Epidermal melanocyte (primary cell): ENCODE results near the gene CAMK2N1.

Experiments used
- DNase-seq: peaks from one replicate; pipeline ENCODE4 v3.0.0; 2011; ENCODE audit warnings: low spot score; ENCODE audit not compliant: insufficient read length

The CAMK2N1 gene

GRCh38 chr1:20446796-20447195, 39.2 kb downstream of the CAMK2N1 start:
- no peak for DNase-seq

GRCh38 chr1:20445956-20446355, 40.1 kb downstream of the CAMK2N1 start:
- DNase-seq: no peak

GRCh38 chr1:20443703-20444586, 42.1 kb downstream of the CAMK2N1 start:
- no peak for DNase-seq

- no peak for DNase-seq
Measured at GRCh38 chr1:20442920-20443625, 42.9 kb downstream of the CAMK2N1 start.

- DNase-seq: no peak
Measured at GRCh38 chr1:20440785-20441200, 45.2 kb downstream of the CAMK2N1 start.

- DNase-seq: no peak
Measured at GRCh38 chr1:20439282-20439681, 46.7 kb downstream of the CAMK2N1 start.

- no peak for DNase-seq
Measured at GRCh38 chr1:20437640-20438039, 48.4 kb downstream of the CAMK2N1 start.

- no peak for DNase-seq
Measured at GRCh38 chr1:20432891-20433290, 53.1 kb downstream of the CAMK2N1 start.
